NCI-H2227 (cell line): Measurements from ENCODE around the gene RLN2.

Source experiments
- DNase-seq: peaks from one replicate; lab custom pipeline; 2025; ENCODE audit not compliant: unreplicated experiment; lab: John Stamatoyannopoulos, UW

The RLN2 gene

GRCh38 chr9:5269249-5269715 is 35.2 kb downstream of the RLN2 start:
- no peak for DNase-seq

DNA sequence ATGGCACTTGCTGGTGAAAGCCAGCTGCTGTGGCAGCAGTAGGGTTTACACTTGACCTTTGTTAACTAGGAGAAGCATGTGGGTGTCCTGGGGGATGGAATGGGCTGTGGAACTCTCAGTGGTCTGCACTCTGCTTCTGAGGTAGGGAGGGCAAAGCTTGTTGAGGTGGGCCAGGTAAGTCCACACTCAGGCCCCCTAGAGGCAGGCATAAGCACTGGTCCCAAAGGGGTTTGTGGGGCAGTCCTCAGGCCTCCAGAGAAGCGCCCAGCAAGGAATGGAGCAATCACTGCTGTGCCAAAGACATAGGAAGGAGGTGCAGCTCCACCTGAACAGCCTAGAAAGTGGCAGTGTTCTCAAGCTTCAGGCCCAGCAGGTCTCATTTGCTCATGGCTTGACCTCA is 38.6 kb downstream of the RLN2 start:
- DNase-seq, result no peak

DNA sequence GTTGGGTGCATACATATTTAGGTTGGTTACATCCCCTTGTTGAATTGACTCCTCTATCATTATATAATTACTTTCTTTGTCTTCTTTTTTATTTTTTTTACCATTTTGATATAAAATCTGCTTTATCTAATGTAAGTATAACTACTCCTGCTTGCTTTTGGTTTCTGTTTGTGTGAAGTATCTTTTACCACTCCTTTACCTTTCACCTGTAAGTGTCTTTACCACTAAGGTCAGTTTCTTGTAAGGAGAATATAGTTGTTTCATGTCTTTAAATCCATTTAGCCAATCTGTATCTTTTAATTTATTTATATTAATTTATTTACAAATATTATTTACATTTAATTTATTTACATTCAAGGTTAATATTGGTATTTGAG is 40.3 kb downstream of the RLN2 start:
- DNase-seq, result no peak

GRCh38 chr9:5263351-5264218 is 40.9 kb downstream of the RLN2 start:
- no peak for DNase-seq
